Mucosa of gallbladder (tissue), 1 donor: ENCODE measurements around the gene ARHGAP22. TPM values are rescaled to one million over a fixed set of nuclear protein-coding genes. Genes with fewer than 3 reads are reported as not detected.

Source experiments
- DNase-seq: peaks from one replicate; pipeline ENCODE4 v3.0.0-alpha.2; 2020; ENCODE audit warnings: low spot score
- total RNA-seq: library from RNA; stranded (reverse); gene quantifications from one replicate; pipeline ENCODE4 v1.2.1, GENCODE V29; 2021
- donor health status: DM: no; HTN: no; CAD: no.

The ARHGAP22 gene
- total RNA-seq, 1 donor from 2014 or later = 8.8 TPM

- DNase-seq = no peak
Measured at GRCh38 chr10:48419714-48420113, 185.2 kb downstream of the ARHGAP22 start.

GRCh38 chr10:48418189-48418788 is 186.6 kb downstream of the ARHGAP22 start:
- DNase-seq = no peak

GRCh38 chr10:48417374-48417773 is 187.5 kb downstream of the ARHGAP22 start:
- no peak for DNase-seq

- DNase-seq = no peak
Measured at GRCh38 chr10:48416584-48417232, 188.2 kb downstream of the ARHGAP22 start.

GRCh38 chr10:48414778-48415177 is 190.1 kb downstream of the ARHGAP22 start:
- DNase-seq = no peak

GRCh38 chr10:48414160-48414559 is 190.7 kb downstream of the ARHGAP22 start:
- no peak for DNase-seq

GRCh38 chr10:48412933-48413332 is 191.9 kb downstream of the ARHGAP22 start:
- DNase-seq = no peak

- DNase-seq = no peak
Measured at GRCh38 chr10:48412081-48412480, 192.8 kb downstream of the ARHGAP22 start.

GRCh38 chr10:48411510-48411909 is 193.4 kb downstream of the ARHGAP22 start:
- no peak for DNase-seq

- no peak for DNase-seq
Measured at GRCh38 chr10:48410503-48410902, 194.4 kb downstream of the ARHGAP22 start.

GRCh38 chr10:48406658-48407057 is 198.2 kb downstream of the ARHGAP22 start:
- no peak for DNase-seq

GRCh38 chr10:48406204-48406603 is 198.7 kb downstream of the ARHGAP22 start:
- no peak for DNase-seq

- no peak for DNase-seq
Measured at GRCh38 chr10:48404646-48405045, 200.2 kb downstream of the ARHGAP22 start.

GRCh38 chr10:48400850-48401220 is 204.0 kb downstream of the ARHGAP22 start:
- DNase-seq = no peak

GRCh38 chr10:48400129-48400849 is 204.6 kb downstream of the ARHGAP22 start:
- no peak for DNase-seq

GRCh38 chr10:48399551-48399950 is 205.3 kb downstream of the ARHGAP22 start:
- no peak for DNase-seq

GRCh38 chr10:48399056-48399541 is 205.8 kb downstream of the ARHGAP22 start:
- no peak for DNase-seq

- no peak for DNase-seq
Measured at GRCh38 chr10:48398261-48398660, 206.6 kb downstream of the ARHGAP22 start.

Other genes with a start within 250 kb of the ARHGAP22 start
- gene WDFY4, start 79.8 kb upstream of the ARHGAP22 start, total RNA-seq = 8.7 TPM